Measurements from ENCODE around the gene REEP5. TPM values are rescaled to one million over a fixed set of nuclear protein-coding genes. Genes with fewer than 3 reads are reported as not detected.
A peak's percentile ranks its signal among the peaks of the same experiment; 100 is the strongest.
"Not testable (repeated sequence)": the region's sequence is repeated elsewhere in the genome, so short reads cannot be mapped to it uniquely, and the experiment has no call there.

Gene REEP5
- total RNA-seq, 1 donor from 2014 or later = 145 TPM

GRCh38 chr5:112902561-112902960 is 19.5 kb downstream of the REEP5 start:
- ATAC-seq (no peak), DNase-seq (no peak)
- intact Hi-C loops (cut with micrococcal nuclease) = no loop called here

- intact Hi-C loops (cut with micrococcal nuclease) = no loop called here
- DNase-seq (no peak), ATAC-seq (peak; percentile 92)
Observed at GRCh38 chr5:112895682-112896081, 26.3 kb downstream of the REEP5 start.

- intact Hi-C loops (cut with micrococcal nuclease) = no loop called here
- ATAC-seq (no peak), DNase-seq (no peak)
Observed at GRCh38 chr5:112892776-112893175, 29.3 kb downstream of the REEP5 start.

DNA sequence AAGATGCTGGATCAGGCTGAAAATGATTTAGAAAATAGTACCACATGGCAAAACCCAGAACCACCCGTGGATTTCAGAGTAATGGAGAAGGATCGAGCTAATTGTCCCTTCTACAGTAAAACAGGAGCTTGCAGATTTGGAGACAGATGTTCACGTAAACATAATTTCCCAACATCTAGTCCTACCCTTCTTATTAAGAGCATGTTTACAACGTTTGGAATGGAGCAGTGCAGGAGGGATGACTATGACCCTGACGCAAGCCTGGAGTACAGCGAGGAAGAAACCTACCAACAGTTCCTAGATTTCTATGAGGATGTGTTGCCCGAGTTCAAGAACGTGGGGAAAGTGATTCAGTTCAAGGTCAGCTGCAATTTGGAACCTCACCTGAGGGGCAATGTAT is 30.0 kb downstream of the REEP5 start:
- DNase-seq; intact Hi-C loops (cut with micrococcal nuclease); ATAC-seq: not testable (repeated sequence)

- intact Hi-C loops (cut with micrococcal nuclease) = no loop called here
- ATAC-seq = no peak
- DNase-seq = no peak
Observed at GRCh38 chr5:112886975-112887374, 35.1 kb downstream of the REEP5 start.

DNA sequence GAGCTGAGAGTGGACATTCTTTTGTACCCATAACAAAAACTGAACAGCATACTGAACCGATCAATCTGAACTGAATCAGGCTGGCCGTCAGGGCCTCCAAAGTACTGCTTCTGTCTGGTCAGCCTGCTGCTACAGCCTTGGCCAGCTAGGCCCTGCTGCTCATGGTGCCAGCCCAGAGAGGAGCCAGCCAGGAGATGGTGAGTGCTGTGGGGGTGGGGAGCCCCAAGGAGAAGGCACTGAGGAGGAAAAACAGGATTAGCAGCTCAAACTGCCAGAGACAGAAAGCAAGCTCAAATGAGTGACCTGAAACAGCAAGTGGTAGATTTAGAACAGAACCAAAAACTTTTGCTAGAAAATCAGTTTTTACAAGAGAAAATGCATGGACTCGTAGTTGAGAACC is 37.0 kb downstream of the REEP5 start:
- ATAC-seq = peak; percentile 45
- intact Hi-C loops (cut with micrococcal nuclease) = no loop called here
- peak; percentile 41 for DNase-seq

- intact Hi-C loops (cut with micrococcal nuclease) = no loop called here
- ATAC-seq (no peak), DNase-seq (no peak)
Observed at GRCh38 chr5:112883192-112883591, 38.8 kb downstream of the REEP5 start.

DNA sequence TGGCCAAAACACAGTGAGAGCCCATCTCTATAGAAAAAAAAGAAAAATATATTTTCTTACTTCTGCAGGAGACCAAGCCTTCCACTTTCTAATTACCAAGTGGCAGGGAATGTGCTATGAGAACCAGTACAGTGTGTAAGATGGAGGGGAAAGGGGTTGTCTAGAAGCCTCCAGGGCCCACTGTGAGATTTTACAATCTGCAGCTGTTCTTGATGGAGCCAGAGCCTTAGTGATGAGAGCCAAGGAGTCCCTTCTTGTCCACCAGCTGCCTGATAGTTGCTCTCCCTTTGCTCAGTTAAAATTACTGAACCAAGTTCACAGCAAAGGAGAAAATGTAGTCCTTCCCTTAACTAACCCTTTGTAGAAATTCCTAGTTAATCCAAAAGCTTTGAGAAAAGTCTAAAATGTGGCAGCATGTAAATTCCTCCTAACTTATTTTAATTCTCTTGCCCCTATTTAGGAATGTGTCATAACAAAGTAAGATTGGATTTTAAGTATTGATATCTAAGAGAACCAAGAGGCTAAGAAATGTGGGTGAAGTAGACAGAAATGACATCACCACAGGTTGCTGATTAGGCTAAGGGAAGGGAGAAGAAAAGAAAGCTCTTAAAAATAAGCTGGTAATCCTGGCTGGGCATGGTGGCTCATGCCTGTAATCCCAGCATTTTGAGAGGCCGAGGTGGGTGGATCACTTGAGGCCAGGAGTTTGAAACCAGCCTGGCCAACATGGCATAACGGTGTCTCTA is 41.6 kb downstream of the REEP5 start:
- ATAC-seq (peak; percentile 77), DNase-seq (no peak)
- intact Hi-C loops (cut with micrococcal nuclease) = no loop called here

GRCh38 chr5:112878760-112879159 is 43.3 kb downstream of the REEP5 start:
- intact Hi-C loops (cut with micrococcal nuclease) = no loop called here
- no peak for DNase-seq

GRCh38 chr5:112878101-112878500 is 43.9 kb downstream of the REEP5 start:
- DNase-seq (no peak), ATAC-seq (no peak)

More at GRCh38 chr5:112878760-112879159, 43.3 kb downstream of the REEP5 start:
- ATAC-seq = no peak

DNA sequence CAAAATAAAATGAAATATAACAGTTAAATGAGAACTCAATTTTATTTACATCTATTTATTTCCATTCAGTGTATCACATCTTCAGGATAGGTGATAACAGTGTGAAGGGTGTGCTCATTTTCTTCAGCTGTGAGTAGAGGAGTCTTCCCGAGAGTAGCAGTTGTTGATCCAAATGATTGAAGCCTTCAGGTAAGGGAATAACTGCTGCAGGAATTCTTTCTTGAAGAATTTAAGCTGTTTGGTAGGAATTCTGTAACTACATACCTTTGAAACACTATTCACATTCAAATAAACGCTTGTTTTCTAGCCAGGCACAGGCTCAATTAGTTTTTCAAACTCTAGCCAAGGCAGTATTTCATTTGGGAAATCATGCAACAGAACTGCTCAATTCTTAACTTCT is 45.7 kb downstream of the REEP5 start:
- no peak for DNase-seq
- ATAC-seq = no peak
- intact Hi-C loops (cut with micrococcal nuclease) = no loop called here

More at GRCh38 chr5:112878101-112878500, 43.9 kb downstream of the REEP5 start:
- intact Hi-C loops (cut with micrococcal nuclease) = no loop called here

- DNase-seq (no peak), ATAC-seq (no peak)
- intact Hi-C loops (cut with micrococcal nuclease) = no loop called here
Observed at GRCh38 chr5:112870966-112871365, 51.1 kb downstream of the REEP5 start.

DNA sequence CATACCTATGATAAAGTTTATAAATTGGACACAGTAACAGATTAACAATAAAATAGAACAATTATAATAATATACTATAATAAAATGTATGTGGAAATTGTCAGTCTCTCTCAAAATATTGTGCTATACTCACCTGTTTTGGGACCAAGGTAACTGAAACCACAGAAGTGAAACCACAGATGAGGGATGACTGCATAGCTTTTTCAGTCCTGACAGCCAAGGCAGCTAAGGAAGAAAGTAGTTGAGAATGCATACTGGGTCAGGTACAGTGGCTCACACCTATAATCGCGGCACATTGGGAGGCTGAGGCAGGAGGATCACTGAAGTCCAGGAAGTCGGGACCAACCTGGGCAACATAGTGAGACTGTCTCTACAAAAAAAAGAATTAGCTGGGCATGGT is 52.1 kb downstream of the REEP5 start:
- DNase-seq = no peak
- intact Hi-C loops (cut with micrococcal nuclease) = no loop called here
- ATAC-seq = no peak

DNA sequence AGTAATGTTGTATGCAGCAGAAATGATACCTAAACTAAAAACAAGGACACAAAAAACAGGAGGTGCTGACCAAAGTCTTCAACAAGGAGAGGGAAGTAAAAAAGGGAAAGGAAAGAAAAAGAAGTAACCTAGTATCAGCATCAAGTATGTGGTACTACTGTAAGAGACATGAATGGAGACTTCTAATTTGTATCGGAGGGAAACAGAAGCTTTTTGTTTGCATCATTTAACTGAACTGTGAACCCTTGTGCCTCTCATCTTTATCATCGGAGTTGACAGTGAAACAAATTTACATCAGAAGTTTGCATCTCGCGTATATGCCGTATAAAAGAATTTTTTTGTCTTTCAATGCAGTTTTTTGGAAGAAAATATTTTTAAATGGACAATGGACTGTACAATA is 54.6 kb downstream of the REEP5 start:
- no peak for ATAC-seq
- no peak for DNase-seq
- intact Hi-C loops (cut with micrococcal nuclease) = no loop called here

DNA sequence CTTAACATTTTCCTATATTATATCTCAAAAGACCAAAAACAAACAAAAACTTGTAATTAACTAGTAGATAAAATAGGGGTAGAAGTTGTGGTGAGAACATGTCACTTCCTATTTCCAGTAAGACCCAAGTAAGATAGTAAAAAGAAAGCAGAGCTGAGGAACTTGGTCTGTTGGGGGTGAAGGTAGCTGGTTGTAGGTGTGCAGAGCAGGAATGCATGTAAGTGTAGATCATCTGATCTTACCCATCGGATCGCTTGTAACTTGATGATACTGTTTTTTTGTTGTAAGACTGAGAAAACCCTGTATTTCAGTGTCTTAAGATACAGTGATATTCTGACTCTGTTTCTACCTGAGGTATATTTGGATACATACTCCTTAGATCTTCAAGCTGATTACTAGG is 55.3 kb downstream of the REEP5 start:
- DNase-seq (no peak), ATAC-seq (no peak)
- intact Hi-C loops (cut with micrococcal nuclease) = no loop called here

GRCh38 chr5:112865128-112865527 is 56.9 kb downstream of the REEP5 start:
- intact Hi-C loops (cut with micrococcal nuclease) = no loop called here
- no peak for ATAC-seq
- no peak for DNase-seq

DNA sequence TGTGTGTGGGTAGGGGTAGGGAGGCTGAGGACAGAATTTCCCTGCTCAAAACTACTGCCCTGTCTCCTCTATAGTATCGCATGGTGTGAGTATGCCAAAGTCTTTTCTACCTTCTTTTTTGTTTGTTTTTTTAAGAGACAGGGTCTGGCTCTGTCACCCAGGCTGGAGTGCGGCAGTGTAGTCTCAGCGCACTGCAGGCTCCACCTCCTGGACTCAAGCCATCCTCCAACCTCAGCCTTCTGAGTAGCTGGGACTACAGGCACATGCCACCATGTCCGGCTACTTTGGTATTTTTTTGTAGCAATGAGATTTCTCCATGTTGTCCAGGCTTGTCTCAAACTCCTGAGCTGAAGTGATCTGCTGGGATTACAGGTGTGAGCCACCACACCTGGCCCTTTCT is 58.5 kb downstream of the REEP5 start:
- intact Hi-C loops (cut with micrococcal nuclease) = no loop called here

GRCh38 chr5:112862085-112862484 is 59.9 kb downstream of the REEP5 start:
- no peak for ATAC-seq
- intact Hi-C loops (cut with micrococcal nuclease) = no loop called here
- DNase-seq = no peak

More for the DNA sequence above, 58.5 kb downstream of the REEP5 start:
- DNase-seq (peak; percentile 40), ATAC-seq (peak; percentile 22)

- no peak for DNase-seq
- no peak for ATAC-seq
- intact Hi-C loops (cut with micrococcal nuclease) = no loop called here
Observed at GRCh38 chr5:112861638-112861985, 60.4 kb downstream of the REEP5 start.

DNA sequence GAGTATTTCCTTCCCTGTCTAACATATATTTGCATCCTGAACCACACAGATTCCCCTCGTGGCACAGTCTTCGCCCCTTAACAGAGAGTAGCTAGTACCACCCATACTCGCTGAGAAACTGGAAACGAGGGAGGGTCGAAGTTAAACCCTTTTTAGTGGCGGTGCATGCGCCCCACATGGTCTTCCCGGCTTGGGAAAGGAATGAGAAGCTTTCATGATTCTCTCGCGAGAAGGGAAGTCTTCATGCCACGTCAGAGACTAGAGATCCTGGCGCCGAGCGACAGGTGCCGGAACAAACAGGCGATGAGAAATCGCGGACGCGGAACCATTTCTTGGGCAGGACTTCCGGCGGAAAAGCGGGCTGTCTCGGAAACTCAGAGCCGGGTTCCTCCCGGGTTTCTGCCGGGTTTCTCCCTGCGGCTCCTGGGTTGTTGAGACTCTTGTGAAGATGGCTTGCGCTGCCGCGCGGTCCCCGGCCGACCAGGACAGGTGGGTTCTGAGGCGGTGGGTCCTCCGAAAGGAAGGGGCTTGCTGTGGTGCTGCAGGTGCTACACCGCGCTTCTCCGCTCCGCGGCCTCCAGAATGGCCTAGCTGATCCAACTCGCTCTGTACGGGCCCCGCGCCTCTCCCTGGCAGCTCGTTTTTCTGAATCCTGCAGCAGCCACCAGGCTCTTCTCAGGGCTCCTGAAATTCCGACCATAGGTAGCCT is 60.9 kb downstream of the REEP5 start, which contains the start of gene SRP19:
TSS of gene SRP19 (plus strand) at position 359 of the 709 bp plus-strand sequence. CDS start at position 449, 90 bp downstream.
- DNase-seq = peak; percentile 95
- intact Hi-C loops (cut with micrococcal nuclease) = no loop called here
- peak; percentile 97 for ATAC-seq

- intact Hi-C loops (cut with micrococcal nuclease); ATAC-seq; DNase-seq: not testable (repeated sequence)
Observed at GRCh38 chr5:112860571-112860928, 61.5 kb downstream of the REEP5 start.
